WERI-Rb-1 (cell line): ENCODE results near the gene PSENEN.

Experiments used
- DNase-seq: peaks from one replicate; pipeline ENCODE4 v3.0.0-alpha.2; 2020
- H3K27ac ChIP-seq: fragments of 250-450 bp; sonication (Bioruptor Pico); 2 replicates; pipeline ENCODE4 v1.5.1; 2020; ENCODE audit warnings: mild to moderate bottlenecking, moderate library complexity
- H3K27me3 ChIP-seq: fragments of 250-450 bp; sonication (Bioruptor Pico); 2 replicates; pipeline ENCODE4 v1.5.1; 2021; ENCODE audit warnings: mild to moderate bottlenecking, low read depth, moderate library complexity; ENCODE audit not compliant: insufficient read depth, severe bottlenecking
- H3K36me3 ChIP-seq: fragments of 250-450 bp; sonication (Bioruptor Pico); 2 replicates; pipeline ENCODE4 v1.5.1; 2020; ENCODE audit warnings: mild to moderate bottlenecking, moderate library complexity
- H3K4me3 ChIP-seq: 2 replicates; pipeline ENCODE4 v1.5.1; 2011; ENCODE audit warnings: low read depth, mild to moderate bottlenecking, control low read depth, low read length
- H3K9me3 ChIP-seq: fragments of 250-450 bp; sonication (Bioruptor Pico); 2 replicates; pipeline ENCODE4 v1.5.1; 2021; ENCODE audit warnings: mild to moderate bottlenecking, moderate library complexity; ENCODE audit not compliant: severe bottlenecking
- TF ChIP-seq, protein P1 (sequence below): IDR thresholded peaks from 2 replicates; pipeline ENCODE4 v1.5.1; 2011; ENCODE audit warnings: low read depth, mild to moderate bottlenecking, control low read depth, inconsistent platforms, low read length

PSENEN gene

DNA sequence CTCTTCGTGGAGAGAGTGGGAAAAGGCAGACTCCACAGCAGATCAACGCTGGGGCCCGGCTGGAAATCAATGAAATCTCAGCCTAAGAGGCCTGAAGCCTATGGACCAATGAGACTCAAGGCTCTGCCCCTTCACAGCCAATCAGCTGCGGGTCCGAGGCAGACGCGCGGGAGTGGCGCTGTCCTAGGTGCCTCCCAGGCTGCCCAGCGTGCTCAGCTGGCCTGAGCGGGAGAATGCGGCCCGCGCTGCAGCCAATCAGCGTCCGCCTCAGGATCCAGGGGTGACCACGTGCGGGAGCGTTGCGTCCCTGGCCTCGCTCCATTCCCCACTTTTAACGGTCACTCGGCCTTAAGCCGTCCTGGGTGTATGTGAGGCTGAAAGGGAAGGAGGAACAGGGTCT is 41.2 kb upstream of the PSENEN start, which contains the start of gene ZBTB32:
Gene ZBTB32, plus strand, starts transcription at position 341 of the 400 bp plus-strand sequence. CDS start 10,069 bp downstream, outside the sequence.
- TF ChIP-seq, protein P1, sequence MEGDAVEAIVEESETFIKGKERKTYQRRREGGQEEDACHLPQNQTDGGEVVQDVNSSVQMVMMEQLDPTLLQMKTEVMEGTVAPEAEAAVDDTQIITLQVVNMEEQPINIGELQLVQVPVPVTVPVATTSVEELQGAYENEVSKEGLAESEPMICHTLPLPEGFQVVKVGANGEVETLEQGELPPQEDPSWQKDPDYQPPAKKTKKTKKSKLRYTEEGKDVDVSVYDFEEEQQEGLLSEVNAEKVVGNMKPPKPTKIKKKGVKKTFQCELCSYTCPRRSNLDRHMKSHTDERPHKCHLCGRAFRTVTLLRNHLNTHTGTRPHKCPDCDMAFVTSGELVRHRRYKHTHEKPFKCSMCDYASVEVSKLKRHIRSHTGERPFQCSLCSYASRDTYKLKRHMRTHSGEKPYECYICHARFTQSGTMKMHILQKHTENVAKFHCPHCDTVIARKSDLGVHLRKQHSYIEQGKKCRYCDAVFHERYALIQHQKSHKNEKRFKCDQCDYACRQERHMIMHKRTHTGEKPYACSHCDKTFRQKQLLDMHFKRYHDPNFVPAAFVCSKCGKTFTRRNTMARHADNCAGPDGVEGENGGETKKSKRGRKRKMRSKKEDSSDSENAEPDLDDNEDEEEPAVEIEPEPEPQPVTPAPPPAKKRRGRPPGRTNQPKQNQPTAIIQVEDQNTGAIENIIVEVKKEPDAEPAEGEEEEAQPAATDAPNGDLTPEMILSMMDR, result no peak
- H3K36me3 ChIP-seq, result no peaks in the 10 kb centered on the region
- H3K4me3 ChIP-seq, result no peak within 1 kb of the TSS
- no peak for DNase-seq
- H3K27ac ChIP-seq, result no peak within 1 kb of the TSS
- H3K9me3 ChIP-seq, result no peaks in the 10 kb centered on the region
- no peaks in the 10 kb centered on the region for H3K27me3 ChIP-seq

DNA sequence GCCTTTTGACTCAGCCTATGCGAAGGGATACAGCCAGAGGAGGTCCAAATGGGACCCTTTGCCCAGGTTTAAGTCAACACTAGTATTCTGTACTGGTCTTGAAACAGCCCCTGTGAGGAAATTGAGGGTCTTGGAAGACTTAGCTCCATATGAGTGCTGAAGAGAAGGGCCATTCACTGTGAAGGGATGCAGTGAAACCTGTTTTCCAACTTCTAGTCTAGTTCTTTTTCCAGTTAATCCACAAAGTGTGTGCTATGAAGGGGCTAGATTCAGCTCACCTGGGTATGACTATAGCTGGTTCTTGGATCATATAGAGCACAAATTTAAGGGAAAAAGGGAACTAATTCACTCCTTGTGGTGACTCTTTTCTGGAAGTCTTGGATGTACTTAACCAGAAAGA is 37.1 kb upstream of the PSENEN start:
- H3K27me3 ChIP-seq, result no peaks in the 10 kb centered on the region
- no peak for DNase-seq
- no peak overlapping the region for H3K4me3 ChIP-seq
- TF ChIP-seq, protein P1, result no peak
- no peak overlapping the region for H3K27ac ChIP-seq
- H3K9me3 ChIP-seq, result no peaks in the 10 kb centered on the region
- H3K36me3 ChIP-seq, result no peaks in the 10 kb centered on the region

DNA sequence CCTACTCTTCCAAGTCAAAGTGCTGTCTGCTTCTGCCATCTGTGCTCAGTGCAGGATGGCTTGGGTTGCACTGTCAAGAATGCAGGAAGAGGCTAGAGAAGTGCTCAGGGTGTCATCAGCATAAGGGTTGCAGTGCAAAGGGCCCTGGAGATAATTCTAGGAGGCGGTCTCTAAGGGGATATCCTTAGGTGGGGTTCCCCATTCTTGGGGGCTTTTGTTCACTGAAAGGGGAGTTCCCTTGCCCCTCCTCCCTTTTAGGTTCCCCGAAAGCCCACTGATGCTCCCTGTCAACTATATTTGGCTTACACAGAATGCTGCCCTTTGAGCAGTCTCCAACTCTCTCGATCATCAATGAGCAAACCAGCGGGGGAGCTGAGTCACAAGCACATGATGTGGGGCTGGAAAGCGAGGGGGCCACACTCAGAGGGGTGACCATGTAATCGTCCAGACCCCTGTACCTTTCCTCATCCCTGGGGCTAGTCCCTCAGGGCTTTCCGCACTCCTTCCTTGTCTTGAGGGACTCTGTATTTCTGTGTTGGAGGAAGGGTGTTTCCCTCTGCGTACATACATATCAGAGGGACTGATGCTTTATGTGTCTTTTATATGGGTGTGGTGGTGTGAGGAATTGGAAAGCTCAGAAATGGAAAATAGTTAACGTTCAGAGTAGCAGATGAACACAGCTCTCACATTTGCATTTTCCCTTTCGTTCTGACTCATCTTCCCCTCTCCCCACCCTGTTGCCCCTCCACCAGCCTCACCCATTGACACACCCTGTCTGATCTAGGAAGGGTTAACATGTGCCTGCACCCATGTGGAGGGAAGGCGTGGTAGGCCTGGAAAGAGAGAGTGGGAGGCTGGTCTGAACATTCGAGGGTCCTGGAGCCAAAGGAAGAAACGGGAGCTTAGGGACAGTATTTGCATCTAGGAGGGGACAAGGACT is 34.4 kb upstream of the PSENEN start:
- TF ChIP-seq, protein P1, result no peak
- Histone ChIP-seq H3K36me3 (no peaks in the 10 kb centered on the region), H3K27me3 (no peaks in the 10 kb centered on the region), H3K27ac (no peak overlapping the region), H3K4me3 (no peak overlapping the region), H3K9me3 (no peaks in the 10 kb centered on the region)
- no peak for DNase-seq

DNA sequence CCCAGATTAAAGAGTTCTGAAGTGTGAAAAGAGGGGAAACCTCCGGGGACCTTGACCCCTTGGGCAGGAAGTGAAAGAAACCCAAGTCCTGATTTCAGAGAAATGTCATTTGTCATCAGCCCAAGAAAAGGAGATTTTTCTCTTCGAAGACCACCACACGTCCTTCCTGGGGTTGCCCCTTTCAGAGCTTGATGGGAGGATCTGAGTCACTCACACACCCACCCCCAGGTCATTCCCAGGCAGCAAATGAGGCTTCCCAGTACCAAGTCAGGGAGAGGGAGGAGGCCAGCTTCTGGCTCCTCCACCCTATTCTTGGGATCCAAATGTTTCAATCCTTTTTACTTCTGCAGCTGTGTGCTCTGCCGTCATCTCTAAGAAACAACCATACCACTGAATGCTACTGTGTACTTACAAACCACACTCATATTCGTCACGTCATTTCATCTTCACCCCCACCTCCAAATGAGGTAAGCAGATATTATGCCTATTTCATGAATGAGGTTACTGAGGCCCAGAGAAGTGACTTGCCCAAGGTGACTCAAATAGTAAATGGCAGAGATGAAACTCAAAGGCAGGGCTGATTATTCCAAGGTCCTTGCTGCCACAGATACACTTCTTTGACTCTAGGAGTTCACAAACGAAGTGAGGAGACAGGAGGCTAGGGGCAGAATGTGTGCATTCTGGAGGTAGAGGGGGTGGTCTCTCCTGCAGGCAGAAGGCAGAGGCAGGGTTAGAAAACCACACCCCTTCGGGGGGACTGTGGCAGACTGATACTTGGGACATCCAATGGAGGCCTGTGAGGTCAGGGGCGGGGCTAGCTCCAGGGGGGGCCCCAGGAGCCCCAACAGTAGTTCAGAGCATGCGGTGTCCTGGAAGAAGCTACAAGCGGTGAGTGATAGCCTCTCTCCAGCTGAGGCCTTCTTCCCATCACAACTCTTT is 32.6 kb upstream of the PSENEN start:
- Histone ChIP-seq H3K9me3 (no peaks in the 10 kb centered on the region), H3K27ac (no peak overlapping the region), H3K27me3 (no peaks in the 10 kb centered on the region), H3K36me3 (no peaks in the 10 kb centered on the region), H3K4me3 (no peak overlapping the region)
- DNase-seq, result no peak
- TF ChIP-seq, protein P1, result no peak

DNA sequence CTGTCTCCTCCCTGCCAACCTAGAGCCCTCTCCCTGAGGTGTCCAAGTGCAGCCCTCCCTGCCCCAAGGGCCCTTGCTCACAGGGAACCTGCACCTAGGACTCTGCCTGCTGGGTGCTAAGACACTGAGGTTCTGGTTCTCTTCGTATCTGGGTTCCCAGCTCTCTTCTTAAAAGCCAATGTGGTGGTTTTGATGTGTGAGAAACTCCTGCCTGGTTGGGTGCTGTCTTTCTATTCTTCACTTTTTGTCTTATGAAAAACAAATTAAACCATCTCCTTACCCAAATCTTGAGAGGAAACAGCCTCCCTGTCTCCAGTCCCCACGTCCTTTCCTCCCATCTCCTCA is 32.0 kb upstream of the PSENEN start:
- no peaks in the 10 kb centered on the region for H3K9me3 ChIP-seq
- no peak for DNase-seq
- no peak overlapping the region for H3K27ac ChIP-seq
- H3K27me3 ChIP-seq, result no peaks in the 10 kb centered on the region
- no peaks in the 10 kb centered on the region for H3K36me3 ChIP-seq
- TF ChIP-seq, protein P1, result no peak
- H3K4me3 ChIP-seq, result no peak overlapping the region
